RWPE1 (cell line): ENCODE results near the gene TCHH.
A peak's percentile ranks its signal among the peaks of the same experiment; 100 is the strongest.
"Not testable (repeated sequence)": the region's sequence is repeated elsewhere in the genome, so short reads cannot be mapped to it uniquely, and the experiment has no call there.

Experiments used
- CTCF ChIA-PET: fragments of 350-600 bp; sonication (Branson Sonifier 250); formaldehyde crosslinking; extraction: SDS; loops from one replicate; lab custom pipeline; 2021; lab: Yijun Ruan, JAX
- POLR2A ChIA-PET: fragments of 400-600 bp; formaldehyde crosslinking; extraction: SDS; loops from one replicate; lab custom pipeline; 2020; ENCODE audit warnings: antibody characterized with exemption; ENCODE audit not compliant: low non-redundant PET; lab: Yijun Ruan, JAX
- DNase-seq: peaks from one replicate; pipeline ENCODE4 v3.0.0; 2012; ENCODE audit warnings: low spot score
- H3K27ac ChIP-seq: fragments of 450-650 bp; 2 replicates; pipeline ENCODE4 v1.5.1; 2017
- TF ChIP-seq, protein P1 (sequence below): fragments of 450-650 bp; conservative IDR thresholded peaks from 2 replicates; pipeline ENCODE4 v1.5.1; 2017; ENCODE audit warnings: low read depth, mild to moderate bottlenecking

The TCHH gene

DNA sequence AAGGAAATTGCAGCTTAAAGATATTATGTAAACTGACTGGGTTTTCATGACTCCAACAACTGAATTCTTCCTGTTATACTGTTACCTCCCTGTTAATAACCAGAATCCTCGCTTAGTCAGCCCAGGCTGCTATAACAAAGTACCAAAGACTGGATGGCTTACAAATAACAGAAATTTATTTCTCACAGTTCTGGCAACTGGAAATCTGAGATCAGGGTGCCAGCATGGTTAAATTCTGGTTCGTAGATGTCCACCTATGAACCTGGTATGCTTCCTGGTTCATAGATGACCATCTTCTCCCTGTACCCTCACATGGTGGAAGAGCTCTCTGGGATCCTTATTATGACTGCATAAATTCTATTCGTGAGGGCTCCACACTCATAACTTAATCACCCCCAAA lies 18.3 kb downstream of the TCHH start:
- TF ChIP-seq, protein P1, sequence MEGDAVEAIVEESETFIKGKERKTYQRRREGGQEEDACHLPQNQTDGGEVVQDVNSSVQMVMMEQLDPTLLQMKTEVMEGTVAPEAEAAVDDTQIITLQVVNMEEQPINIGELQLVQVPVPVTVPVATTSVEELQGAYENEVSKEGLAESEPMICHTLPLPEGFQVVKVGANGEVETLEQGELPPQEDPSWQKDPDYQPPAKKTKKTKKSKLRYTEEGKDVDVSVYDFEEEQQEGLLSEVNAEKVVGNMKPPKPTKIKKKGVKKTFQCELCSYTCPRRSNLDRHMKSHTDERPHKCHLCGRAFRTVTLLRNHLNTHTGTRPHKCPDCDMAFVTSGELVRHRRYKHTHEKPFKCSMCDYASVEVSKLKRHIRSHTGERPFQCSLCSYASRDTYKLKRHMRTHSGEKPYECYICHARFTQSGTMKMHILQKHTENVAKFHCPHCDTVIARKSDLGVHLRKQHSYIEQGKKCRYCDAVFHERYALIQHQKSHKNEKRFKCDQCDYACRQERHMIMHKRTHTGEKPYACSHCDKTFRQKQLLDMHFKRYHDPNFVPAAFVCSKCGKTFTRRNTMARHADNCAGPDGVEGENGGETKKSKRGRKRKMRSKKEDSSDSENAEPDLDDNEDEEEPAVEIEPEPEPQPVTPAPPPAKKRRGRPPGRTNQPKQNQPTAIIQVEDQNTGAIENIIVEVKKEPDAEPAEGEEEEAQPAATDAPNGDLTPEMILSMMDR = no peak
- POLR2A ChIA-PET = no interaction called here
- CTCF ChIA-PET = no interaction called here

GRCh38 chr1:152089014-152089674 lies 26.1 kb downstream of the TCHH start, which contains the start of gene TCHHL1:
TSS of gene TCHHL1 (minus strand) at chr1:152089064. CDS start at chr1:152088143, 921 bp downstream.
- ChIA-PET POLR2A (no interaction called here), CTCF (interaction anchor here (0.9 to 1.9 kb wide), 2 partner anchors 21 to 36 kb away, joined by 3 to 4 read pairs; no protein-coding TSS in a partner anchor)
- TF ChIP-seq, protein P1 = no peak
- DNase-seq = peak; percentile 53
- H3K27ac ChIP-seq = no peak within 1 kb of the TSS

More for the DNA sequence above, 18.3 kb downstream of the TCHH start:
- no peak for DNase-seq
- no peak overlapping the region for H3K27ac ChIP-seq

DNA sequence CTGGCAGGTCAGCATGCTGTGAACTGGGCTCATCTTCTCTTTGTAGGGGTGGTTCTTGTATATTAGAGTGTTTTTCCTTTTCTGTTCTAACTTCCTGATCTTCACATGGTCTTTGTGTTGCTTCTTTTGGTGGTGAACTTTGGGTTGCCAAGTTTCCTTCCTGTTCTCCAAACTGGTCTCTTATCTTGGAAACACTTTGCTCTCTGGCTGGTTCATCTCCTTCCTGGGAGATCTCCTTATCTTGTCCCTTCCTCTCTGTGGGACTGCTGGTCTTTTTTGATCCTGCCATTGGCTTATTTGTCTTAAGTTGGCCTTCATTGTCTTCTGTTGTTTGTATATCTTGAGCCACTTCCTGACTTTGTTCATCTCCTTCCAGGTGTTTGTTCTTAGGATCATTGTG lies 28.5 kb downstream of the TCHH start:
- POLR2A ChIA-PET = no interaction called here

DNA sequence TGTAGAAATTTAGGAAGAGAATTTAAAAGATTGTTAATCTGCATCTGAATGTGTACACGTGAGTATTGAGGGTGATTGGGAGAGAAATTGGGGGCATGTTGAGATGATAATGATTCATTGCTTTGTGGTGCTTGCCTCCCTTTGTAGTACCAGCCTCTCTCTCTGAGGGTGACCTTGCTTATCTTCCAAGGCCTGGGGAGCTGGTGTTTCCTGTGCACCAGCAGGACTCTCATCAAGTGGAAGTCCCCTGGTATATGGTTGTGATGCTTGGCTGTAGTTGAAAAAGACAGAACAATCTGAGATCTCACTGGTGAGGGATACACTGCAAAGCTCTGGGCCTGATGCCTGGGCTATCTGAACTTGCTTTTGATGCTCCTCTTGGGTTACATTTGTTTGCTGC lies 30.4 kb downstream of the TCHH start:
- DNase-seq = no peak
- POLR2A ChIA-PET = no interaction called here
- H3K27ac ChIP-seq = no peak overlapping the region
- TF ChIP-seq, protein P1 = no peak
- CTCF ChIA-PET = interaction anchor here (0.5 to 0.7 kb wide), 2 partner anchors 310 to 391 kb away, joined by 3 to 4 read pairs; no protein-coding TSS in a partner anchor

More for the DNA sequence above, 28.5 kb downstream of the TCHH start:
- CTCF ChIA-PET = interaction anchor here (0.6 kb wide), 1 partner anchor 10 kb away, joined by 6 read pairs; no protein-coding TSS in a partner anchor
- TF ChIP-seq, protein P1 = no peak
- H3K27ac ChIP-seq = no peak overlapping the region
- DNase-seq = no peak

GRCh38 chr1:152081026-152081425 lies 34.2 kb downstream of the TCHH start:
- CTCF ChIA-PET, POLR2A ChIA-PET, H3K27ac ChIP-seq, DNase-seq: not testable (repeated sequence)

- DNase-seq, H3K27ac ChIP-seq, POLR2A ChIA-PET, CTCF ChIA-PET: not testable (repeated sequence)
Observed at GRCh38 chr1:152080494-152080893, 34.8 kb downstream of the TCHH start.

DNA sequence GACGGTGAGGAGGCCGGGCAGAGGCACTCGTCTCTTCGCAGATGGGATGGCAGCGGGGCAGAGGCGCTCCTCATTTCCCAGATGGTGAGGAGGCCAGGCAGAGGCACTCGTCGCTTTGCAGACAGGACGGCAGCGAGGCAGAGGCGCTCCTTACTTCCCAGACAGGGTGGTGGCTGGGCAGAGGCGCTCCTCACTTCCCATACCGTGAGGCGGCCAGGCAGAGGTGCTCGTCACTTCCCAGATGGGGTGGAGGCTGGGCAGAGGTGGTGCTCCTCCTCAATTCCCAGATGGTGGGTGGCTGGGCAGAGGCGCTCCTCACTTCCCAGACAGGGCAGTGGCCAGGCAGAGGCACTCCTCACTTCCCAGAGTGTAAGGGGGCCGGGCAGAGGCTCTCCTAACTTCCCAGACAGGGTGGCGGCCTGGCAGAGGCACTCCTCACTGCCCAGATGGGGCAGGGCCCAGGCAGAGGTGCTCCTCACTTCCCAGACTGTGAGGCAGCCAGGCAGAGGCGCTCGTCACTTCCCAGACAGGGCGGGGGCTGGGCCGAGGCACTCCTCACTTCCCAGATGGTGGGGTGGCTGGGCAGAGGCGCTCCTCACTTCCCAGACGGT lies 36.3 kb downstream of the TCHH start:
- TF ChIP-seq, protein P1 = no peak
- no peak overlapping the region for H3K27ac ChIP-seq
- CTCF ChIA-PET = no interaction called here
- POLR2A ChIA-PET = no interaction called here
- DNase-seq = no peak
